H1 (cell line): ENCODE data around the gene GLRB. TPM values are rescaled to one million over a fixed set of nuclear protein-coding genes. Genes with fewer than 3 reads are reported as not detected.

Experiments used
- CTCF ChIA-PET: fragments of 300-600 bp; sonication (Branson Sonifier 250); formaldehyde crosslinking; loops from one replicate; lab custom pipeline; 2021; ENCODE audit not compliant: partially characterized antibody; lab: Charles Lee
- POLR2A ChIA-PET: fragments of 300-600 bp; sonication (Branson Sonifier 250); formaldehyde crosslinking; loops from one replicate; lab custom pipeline; 2021; ENCODE audit warnings: inconsistent platforms; ENCODE audit not compliant: partially characterized antibody; lab: Charles Lee
- DNase-seq, 2 experiments: peaks; one replicate each; pipeline versions ENCODE4 v3.0.0 to v3.0.0-alpha.2; 2010 to 2022; ENCODE audit warnings: low spot score in 2 of 2, low read depth in 1 of 2, mixed read lengths in 1 of 2
- FAIRE-seq: peaks from 2 replicates; lab custom pipeline; 2011; peaks lifted over from hg19 to GRCh38; lab: Jason Lieb, UNC
- H2AFZ ChIP-seq: 2 replicates; pipeline ENCODE4 v1.8.1; 2012; ENCODE audit warnings: low read length, inconsistent platforms
- H2AK5ac ChIP-seq: 2 replicates; pipeline ENCODE4 v1.6.1; 2013; ENCODE audit warnings: low read depth, low read length
- H2BK120ac ChIP-seq: replicated peaks from 2 replicates; pipeline ENCODE3; 2013; ENCODE audit warnings: low read depth, low read length, inconsistent platforms
- H2BK12ac ChIP-seq: 2 replicates; pipeline ENCODE4 v1.6.1; 2013; ENCODE audit warnings: low read depth, low read length
- H2BK15ac ChIP-seq: 2 replicates; pipeline ENCODE4 v1.6.1; 2013; ENCODE audit warnings: low read length
- H2BK20ac ChIP-seq: 2 replicates; pipeline ENCODE4 v1.6.1; 2013; ENCODE audit warnings: low read length
- H2BK5ac ChIP-seq: 2 replicates; pipeline ENCODE4 v1.6.1; 2013; ENCODE audit warnings: low read depth, low read length
- H3K14ac ChIP-seq: 2 replicates; pipeline ENCODE4 v1.6.1; 2013; ENCODE audit warnings: inconsistent platforms; ENCODE audit not compliant: insufficient read length
- H3K18ac ChIP-seq: 2 replicates; pipeline ENCODE4 v1.6.1; 2013; ENCODE audit warnings: low read length; ENCODE audit errors: extremely low read depth
- H3K23ac ChIP-seq: 2 replicates; pipeline ENCODE4 v1.6.1; 2013; ENCODE audit warnings: inconsistent platforms; ENCODE audit not compliant: insufficient read length
- H3K23me2 ChIP-seq: 2 replicates; pipeline ENCODE4 v1.6.1; 2013; ENCODE audit warnings: low read depth, low read length
- H3K27ac ChIP-seq: 2 replicates; pipeline ENCODE4 v1.6.1; 2011; ENCODE audit warnings: low read depth, low read length, inconsistent platforms
- H3K27me3 ChIP-seq, 4 experiments: replicated peaks in 1 of 4; 1 replicate in 1 of 4; 2 replicates in 3 of 4; pipeline versions ENCODE4 v1.6.1 to v1.8.1; 2011 to 2013; ENCODE audit warnings: low read length in 3 of 4, mild to moderate bottlenecking in 3 of 4, inconsistent platforms in 2 of 4, mixed read lengths in 2 of 4, moderate library complexity in 1 of 4; ENCODE audit not compliant: control insufficient read depth in 3 of 4, insufficient read depth in 3 of 4; ENCODE audit errors: extremely low read depth in 1 of 4
- H3K36me3 ChIP-seq, 4 experiments: 2 replicates each; pipeline versions ENCODE4 v1.6.1 to v1.8.1; 2011 to 2013; ENCODE audit warnings: mild to moderate bottlenecking in 4 of 4, low read length in 3 of 4, moderate library complexity in 2 of 4, control low read depth in 1 of 4, inconsistent platforms in 1 of 4; ENCODE audit not compliant: insufficient read depth in 4 of 4, control insufficient read depth in 2 of 4
- H3K4ac ChIP-seq: replicated peaks from 2 replicates; pipeline ENCODE3; 2013; ENCODE audit warnings: low read length, low read depth, mixed read lengths, inconsistent platforms; ENCODE audit not compliant: insufficient read length
- H3K4me1 ChIP-seq, 4 experiments: replicated peaks in 1 of 4; 1 replicate in 1 of 4; 2 replicates in 3 of 4; pipeline versions ENCODE4 v1.6.1 to v1.8.1; 2011 to 2013; ENCODE audit warnings: low read length in 3 of 4, inconsistent platforms in 2 of 4, mixed read lengths in 1 of 4; ENCODE audit not compliant: insufficient read depth in 4 of 4, control insufficient read depth in 3 of 4
- H3K4me2 ChIP-seq, 2 experiments: 2 replicates each; pipeline versions ENCODE4 v1.6.1 to v1.8.1; 2011 to 2013; ENCODE audit warnings: low read depth in 2 of 2, low read length in 2 of 2, control low read depth in 1 of 2, inconsistent platforms in 1 of 2, mild to moderate bottlenecking in 1 of 2; ENCODE audit not compliant: insufficient read depth in 1 of 2
- H3K4me3 ChIP-seq, 4 experiments: fragments of 200-600, 300-600 bp in 1 of 4; sonication (generic), shearing (Covaris generic), sonication (Bioruptor Twin) in 1 of 4; 2 replicates each; pipeline versions ENCODE4 v1.5.1 to v1.8.1; 2011 to 2016; ENCODE audit warnings: low read length in 4 of 4, low read depth in 3 of 4, control low read depth in 2 of 4, inconsistent platforms in 2 of 4, mild to moderate bottlenecking in 2 of 4, mixed read lengths in 1 of 4, moderate library complexity in 1 of 4; ENCODE audit not compliant: insufficient read depth in 2 of 4; ENCODE audit errors: extremely low read depth in 1 of 4
- H3K56ac ChIP-seq: replicated peaks from 2 replicates; pipeline ENCODE3; 2013; ENCODE audit warnings: low read depth, mild to moderate bottlenecking, mixed read lengths, low read length, inconsistent platforms; ENCODE audit not compliant: insufficient read length
- H3K79me1 ChIP-seq: 2 replicates; pipeline ENCODE4 v1.6.1; 2013; ENCODE audit warnings: low read depth, low read length, control low read depth
- H3K79me2 ChIP-seq, 2 experiments: 2 replicates each; pipeline versions ENCODE4 v1.6.1 to v1.8.1; 2012 to 2013; ENCODE audit warnings: low read length in 2 of 2, mild to moderate bottlenecking in 2 of 2, inconsistent platforms in 1 of 2; ENCODE audit not compliant: insufficient read depth in 2 of 2, control insufficient read depth in 1 of 2
- H3K9ac ChIP-seq, 4 experiments: replicated peaks in 1 of 4; 1 replicate in 1 of 4; 2 replicates in 3 of 4; pipeline versions ENCODE4 v1.6.1 to v1.8.1; 2011 to 2013; ENCODE audit warnings: low read depth in 3 of 4, low read length in 3 of 4, control low read depth in 2 of 4, mild to moderate bottlenecking in 2 of 4, moderate library complexity in 2 of 4, inconsistent platforms in 1 of 4; ENCODE audit errors: extremely low read depth in 1 of 4
- H3K9me3 ChIP-seq, 2 experiments: 2 replicates each; pipeline versions ENCODE4 v1.6.1 to v1.8.1; 2012 to 2013; ENCODE audit warnings: mild to moderate bottlenecking in 2 of 2, moderate library complexity in 2 of 2, control low read depth in 1 of 2, inconsistent platforms in 1 of 2, low read depth in 1 of 2, low read length in 1 of 2, mixed read lengths in 1 of 2; ENCODE audit not compliant: insufficient read depth in 2 of 2
- H4K20me1 ChIP-seq, 2 experiments: replicated peaks in 1 of 2; 2 replicates each; pipeline versions ENCODE3 to v1.8.1; 2011 to 2013; ENCODE audit warnings: inconsistent platforms in 2 of 2, low read length in 2 of 2, mild to moderate bottlenecking in 1 of 2; ENCODE audit not compliant: insufficient read depth in 2 of 2, control insufficient read depth in 1 of 2
- H4K5ac ChIP-seq: 2 replicates; pipeline ENCODE4 v1.6.1; 2013; ENCODE audit warnings: low read length, low read depth, mixed read lengths, inconsistent platforms; ENCODE audit not compliant: insufficient read length
- H4K8ac ChIP-seq: 2 replicates; pipeline ENCODE4 v1.8.0; 2013; ENCODE audit warnings: mild to moderate bottlenecking, moderate library complexity, low read length, inconsistent platforms; ENCODE audit not compliant: insufficient read depth; ENCODE audit errors: extremely low read depth
- H4K91ac ChIP-seq: replicated peaks from 2 replicates; pipeline ENCODE3; 2013; ENCODE audit warnings: low read length, mixed read lengths, inconsistent platforms; ENCODE audit not compliant: insufficient read length
- RBBP5 ChIP-seq: IDR thresholded peaks from 2 replicates; pipeline ENCODE4 v1.7.1; 2012; ENCODE audit warnings: low read depth, mild to moderate bottlenecking, inconsistent platforms, low read length, moderate library complexity, borderline replicate concordance
- WGBS, 2 experiments: shearing (Covaris generic) in 1 of 2; methylation state at CpG; one replicate each; pipeline versions ENCODE4 v1.1.6 to v1.1.7; 2013 to 2015; ENCODE audit warnings: low lambda C conversion rate in 2 of 2, mixed read lengths in 2 of 2, inconsistent platforms in 1 of 2, low coverage in 1 of 2, missing lambda C conversion rate in 1 of 2; ENCODE audit not compliant: insufficient replicate concordance in 2 of 2, insufficient coverage in 1 of 2, insufficient read length in 1 of 2; ENCODE audit errors: extremely low coverage in 1 of 2, missing lambda C conversion rate in 1 of 2; 5-methylcytosine and 5-hydroxymethylcytosine counted together
- long read RNA-seq, 2 experiments: library from RNA in 1 of 2; library from capped mRNA in 1 of 2; stranded (forward); transcript quantifications; one replicate each; pipeline ENCODE4 v2.0.0, GENCODE V29; 2021; ENCODE audit warnings: inconsistent platforms in 1 of 2
- polyA minus RNA-seq, 3 experiments: library from RNA; depleted of rRNA, polyadenylated mRNA; stranded (reverse); fragments of >200 nt; gene quantifications; 1 replicate in 2 of 3; 2 replicates in 1 of 3; pipeline ENCODE4 v1.2.3, GENCODE V29; 2011
- polyA plus RNA-seq, 7 experiments: library from polyadenylated mRNA; depleted of rRNA in 3 of 7; stranded (reverse) in 5 of 7; unstranded in 2 of 7; fragments of >200 nt in 5 of 7; fragments of 200-250 nt in 2 of 7; gene quantifications; 1 replicate in 5 of 7; 2 replicates in 1 of 7; 4 replicates in 1 of 7; pipeline versions ENCODE4 v1.2.1 to v1.2.3, GENCODE V29; 2011 to 2013; ENCODE audit warnings: missing spikeins in 2 of 7, mixed read lengths in 2 of 7
- total RNA-seq: library from RNA; stranded (reverse); fragmentation: NEBNext Ultra II Directional; extraction: Animal tissue kit (Norgen Biotek cat#: 25700); gene quantifications from 2 replicates; pipeline ENCODE4 v1.2.1, GENCODE V29; 2021

GLRB gene
- total RNA-seq (0.54 and 1.1 TPM in 2 replicates), polyA plus RNA-seq (2011; rRNA removed) (0.33 and 0.36 TPM in 2 replicates), polyA minus RNA-seq (2011; rRNA and poly(A)+ RNA removed) (1.0 and 1.2 TPM in 2 replicates)
- polyA plus RNA-seq (2011; cell fraction: cytosol; rRNA removed), result 0.67 TPM
- 0.16 TPM for polyA plus RNA-seq (2011; cell fraction: nucleus; rRNA removed)
- 0.56 to 1.2 TPM (median 0.73 TPM) in 4 replicates for polyA plus RNA-seq (2012, experiment 1 of 2)
- 0.09 TPM for polyA plus RNA-seq (2012, experiment 2 of 2)
- 0.47 TPM for polyA plus RNA-seq (2013, experiment 1 of 2)
- polyA plus RNA-seq (2013, experiment 2 of 2), result 0.44 TPM
- 1.3 TPM for polyA minus RNA-seq (2011; cell fraction: cytosol; rRNA and poly(A)+ RNA removed)
- 1.1 TPM for polyA minus RNA-seq (2011; cell fraction: nucleus; rRNA and poly(A)+ RNA removed)
- long read RNA-seq, experiment 1, partial matches to known transcripts, result 1 of 1 reads
- long read RNA-seq, experiment 1, other reads (novel, unspliced or antisense), result 0 of 1 reads
- long read RNA-seq, experiment 2, result 0 reads

DNA sequence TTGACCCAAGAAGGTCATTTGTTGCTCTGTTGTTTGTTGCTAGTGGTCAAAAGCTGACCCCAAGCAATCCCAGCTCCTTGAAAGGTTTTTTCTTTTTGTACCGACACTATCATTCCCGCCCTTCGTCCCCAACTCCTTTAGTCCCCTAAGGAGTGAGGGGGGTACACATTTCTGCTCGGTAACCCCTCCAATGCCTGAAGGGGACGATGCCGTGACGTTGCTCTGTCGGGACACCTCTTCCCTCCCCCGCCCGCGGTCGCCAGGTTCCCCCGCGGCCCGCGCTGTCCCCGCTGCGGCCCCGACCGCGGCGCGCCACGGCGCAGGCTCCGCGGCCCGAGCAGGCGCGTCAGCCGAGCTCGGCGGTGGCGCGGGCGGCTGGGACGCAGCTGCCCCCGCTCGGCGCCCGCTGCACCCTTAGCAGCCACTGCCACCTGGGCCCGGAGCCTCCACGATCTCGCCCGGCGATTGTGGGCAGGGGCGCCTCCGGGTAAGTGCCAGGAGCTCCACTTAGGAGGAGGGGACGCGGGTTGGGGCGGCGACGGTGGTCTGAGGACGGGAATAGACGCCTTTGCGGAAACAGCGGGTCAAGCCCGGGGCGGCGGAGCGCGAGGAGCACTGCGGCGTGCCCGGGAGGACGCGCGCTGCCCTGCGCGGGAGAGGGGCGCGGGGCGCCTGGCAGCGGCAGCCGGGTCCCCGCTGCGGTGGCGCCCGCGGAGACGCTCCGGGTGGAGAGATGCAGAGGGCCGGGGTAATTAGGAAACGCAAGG is at the start of gene GLRB:
Gene GLRB, plus strand, starts transcription at position 340 of the 767 bp plus-strand sequence. CDS start 1,875 bp downstream, outside the sequence.
- no peak within 1 kb of the TSS for H3K18ac ChIP-seq
- H3K4me3 ChIP-seq, result peak within 1 kb of the TSS; percentile 50 to 74 (median 61)
- H2BK120ac ChIP-seq, result no peak within 1 kb of the TSS
- H2BK20ac ChIP-seq, result no peak within 1 kb of the TSS
- CTCF ChIA-PET, result interaction anchor here (1.0 to 1.3 kb wide), 3 partner anchors 8 to 30 kb away, joined by 3 to 4 read pairs (median 3); no protein-coding TSS in a partner anchor
- no peak within 1 kb of the TSS for H2AK5ac ChIP-seq
- no peak within 1 kb of the TSS for H2BK5ac ChIP-seq
- H3K4me1 ChIP-seq, result peaks cover 0 to 2% (median 0%) of the 10 kb centered on the region in 4 experiments; a peak in 2 of 7 replicates
- peak within 1 kb of the TSS; percentile 87 to 100 for H3K4me2 ChIP-seq
- H3K36me3 ChIP-seq, result no peaks in the 10 kb centered on the region
- H3K14ac ChIP-seq, result no peak within 1 kb of the TSS
- H3K9ac ChIP-seq, result peak within 1 kb of the TSS; percentile 10 to 44 (median 44); a peak in 6 of 7 replicates
- POLR2A ChIA-PET, result no interaction called here
- peak within 1 kb of the TSS; percentile 74; the same call in 1 of the 2 replicates for H4K8ac ChIP-seq
- no peaks in the 10 kb centered on the region for H3K9me3 ChIP-seq
- no peak within 1 kb of the TSS for H4K91ac ChIP-seq
- H4K5ac ChIP-seq, result no peak within 1 kb of the TSS
- H2AFZ ChIP-seq, result peak within 1 kb of the TSS; percentile 97
- peaks cover 0 to 17% (median 13%) of the 10 kb centered on the region in 4 experiments; a peak in 6 of 7 replicates for H3K27me3 ChIP-seq
- no peaks in the 10 kb centered on the region for H4K20me1 ChIP-seq
- no peaks in the 10 kb centered on the region for H3K79me1 ChIP-seq
- no peak within 1 kb of the TSS for H3K4ac ChIP-seq
- WGBS, 2 experiments, result 2% methylated on average over 33 of the region's 84 CpGs; no CpG with 5 or more reads in 1 of the 2 experiments
- H3K56ac ChIP-seq, result no peak within 1 kb of the TSS
- H2BK12ac ChIP-seq, result 0 out of 2 replicates have a peak within 1 kb of the TSS, but pooled peaks have one; percentile 42
- no peak within 1 kb of the TSS for H3K23ac ChIP-seq
- no peaks in the 10 kb centered on the region for H3K79me2 ChIP-seq
- no peak for FAIRE-seq
- H3K23me2 ChIP-seq, result peaks cover 4% of the 10 kb centered on the region; the same call in 1 of the 2 replicates
- H2BK15ac ChIP-seq, result no peak within 1 kb of the TSS
- H3K27ac ChIP-seq, result no peak within 1 kb of the TSS
- peak in 1 of 2 experiments; percentile 69 for DNase-seq
- peak; percentile 52; the same call in 1 of the 2 replicates for TF ChIP-seq RBBP5
